Dermis blood vessel endothelial cell (primary cell): Measurements from ENCODE around the gene AMMECR1. TPM values are rescaled to one million over a fixed set of nuclear protein-coding genes. Genes with fewer than 3 reads are reported as not detected.

Experiments used
- DNase-seq: peaks from one replicate; pipeline ENCODE4 v3.0.0; 2010
- total RNA-seq: library from RNA; depleted of rRNA; stranded (reverse); fragments of >200 nt; gene quantifications from 2 replicates; pipeline ENCODE4 v1.2.3, GENCODE V29; 2014

AMMECR1 gene
- total RNA-seq, 1 donor from 2014 or later: 6.0 TPM

- DNase-seq: no peak
These were observed 7.0 kb downstream of the AMMECR1 start for GRCh38 chrX:110310896-110311295.

GRCh38 chrX:110310000-110310790 is 7.7 kb downstream of the AMMECR1 start:
- DNase-seq: no peak

- no peak for DNase-seq
These were observed 9.7 kb downstream of the AMMECR1 start for GRCh38 chrX:110308220-110308619.

GRCh38 chrX:110304884-110305283 is 13.0 kb downstream of the AMMECR1 start:
- no peak for DNase-seq

GRCh38 chrX:110304371-110304770 is 13.5 kb downstream of the AMMECR1 start:
- no peak for DNase-seq

GRCh38 chrX:110302975-110303374 is 14.9 kb downstream of the AMMECR1 start:
- DNase-seq: no peak

GRCh38 chrX:110301194-110301593 is 16.7 kb downstream of the AMMECR1 start:
- no peak for DNase-seq

GRCh38 chrX:110294087-110294486 is 23.8 kb downstream of the AMMECR1 start:
- no peak for DNase-seq

GRCh38 chrX:110293658-110294057 is 24.2 kb downstream of the AMMECR1 start:
- DNase-seq: no peak

GRCh38 chrX:110287605-110288004 is 30.3 kb downstream of the AMMECR1 start:
- no peak for DNase-seq

- peak; percentile 31 for DNase-seq
These were observed 31.8 kb downstream of the AMMECR1 start for GRCh38 chrX:110286106-110286505.

- peak; percentile 68 for DNase-seq
These were observed 33.7 kb downstream of the AMMECR1 start for GRCh38 chrX:110284159-110284558.

GRCh38 chrX:110282922-110283321 is 35.0 kb downstream of the AMMECR1 start:
- no peak for DNase-seq

GRCh38 chrX:110281377-110281776 is 36.5 kb downstream of the AMMECR1 start:
- no peak for DNase-seq

- DNase-seq: no peak
These were observed 36.9 kb downstream of the AMMECR1 start for GRCh38 chrX:110280954-110281353.

GRCh38 chrX:110277609-110278008 is 40.3 kb downstream of the AMMECR1 start:
- DNase-seq: no peak

GRCh38 chrX:110276778-110277177 is 41.1 kb downstream of the AMMECR1 start:
- DNase-seq: no peak

- DNase-seq: no peak
These were observed 49.0 kb downstream of the AMMECR1 start for GRCh38 chrX:110268886-110269285.

- no peak for DNase-seq
These were observed 49.5 kb downstream of the AMMECR1 start for GRCh38 chrX:110268395-110268794.

GRCh38 chrX:110267874-110268273 is 50.0 kb downstream of the AMMECR1 start:
- DNase-seq: peak; percentile 45

- DNase-seq: no peak
These were observed 52.2 kb downstream of the AMMECR1 start for GRCh38 chrX:110265661-110266060.

GRCh38 chrX:110259117-110259516 is 58.8 kb downstream of the AMMECR1 start:
- DNase-seq: no peak

- no peak for DNase-seq
These were observed 59.3 kb downstream of the AMMECR1 start for GRCh38 chrX:110258552-110258951.

- no peak for DNase-seq
These were observed 60.0 kb downstream of the AMMECR1 start for GRCh38 chrX:110257889-110258288.

- DNase-seq: no peak
These were observed 65.2 kb downstream of the AMMECR1 start for GRCh38 chrX:110252711-110253110.
